Adrenal gland (tissue), 12 donors: ENCODE results near the gene AGBL4. TPM values are rescaled to one million over a fixed set of nuclear protein-coding genes. Genes with fewer than 3 reads are reported as not detected.
"Not testable (repeated sequence)": the region's sequence is repeated elsewhere in the genome, so short reads cannot be mapped to it uniquely, and the experiment has no call there.

Experiments
- DNase-seq, 7 donors: peaks; one replicate each; pipeline ENCODE4 v3.0.0-alpha.2; 2019 to 2020
- H3K27ac ChIP-seq, 5 donors: fragments of 200-600 bp; sonication (generic) in 4 of 5; 1 replicate in 3 of 5; 2 replicates in 2 of 5; pipeline versions ENCODE4 v1.5.1 to v1.8.0; 2016 to 2020; ENCODE audit warnings: mild to moderate bottlenecking in 1 of 5
- H3K27me3 ChIP-seq: fragments of 200-600 bp; 2 replicates; pipeline ENCODE4 v1.8.0; 2021
- H3K36me3 ChIP-seq, 2 donors: fragments of 200-600 bp; replicated peaks in 1 of 2; 1 replicate in 1 of 2; 2 replicates in 1 of 2; pipeline versions ENCODE4 v1.5.1 to v1.8.0; 2018 to 2022
- H3K4me1 ChIP-seq, 2 donors: fragments of 200-600 bp; replicated peaks in 1 of 2; 1 replicate in 1 of 2; 2 replicates in 1 of 2; pipeline versions ENCODE4 v1.5.1 to v1.8.0; 2018 to 2021
- H3K4me3 ChIP-seq, 4 donors: fragments of 200-600 bp; sonication (generic) in 3 of 4; one replicate each; pipeline ENCODE4 v1.5.1; 2016 to 2018
- H3K9me3 ChIP-seq, 3 donors: fragments of 200-600 bp; sonication (generic) in 1 of 3; replicated peaks in 1 of 3; 1 replicate in 2 of 3; 2 replicates in 1 of 3; pipeline versions ENCODE4 v1.5.1 to v1.8.0; 2016 to 2021
- CTCF ChIP-seq, 6 experiments: fragments of 450-650 bp in 4 of 6; fragments of 200-600 bp in 2 of 6; sonication (generic) in 1 of 6; IDR thresholded peaks; 1 replicate in 5 of 6; 2 replicates in 1 of 6; pipeline versions ENCODE4 v1.5.1 to v1.8.0; 2016 to 2021; ENCODE audit warnings: antibody characterized with exemption in 6 of 6, mild to moderate bottlenecking in 2 of 6, moderate library complexity in 1 of 6
- POLR2A ChIP-seq, 2 donors: fragments of 450-650 bp; IDR thresholded peaks; one replicate each; pipeline ENCODE4 v1.6.1; 2017; ENCODE audit warnings: antibody characterized with exemption in 2 of 2, mild to moderate bottlenecking in 2 of 2, moderate library complexity in 1 of 2
- WGBS, 4 donors: extraction: QIAGEN DNeasy Blood & Tissue Kit in 2 of 4; methylation state at CpG; one replicate each; pipeline versions ENCODE4 v1.1.5 to v1.1.7; 2013 to 2017; 5-methylcytosine and 5-hydroxymethylcytosine counted together
- intact Hi-C, 2 donors: fragments of 100-400 bp; cut with DNase I; formaldehyde crosslinking; loops; one replicate each; pipeline versions ENCODE4 v1.14.1 to v1.15.0; 2022 to 2023
- polyA plus RNA-seq, 3 donors: library from polyadenylated mRNA; stranded (reverse); fragments of 200-250 nt in 2 of 3; fragments of 350-450 nt in 1 of 3; fragmentation: Illumina TruSeq in 1 of 3; extraction: RNeasy Lipid Tissue Mini Kit (QIAGEN cat#74804) in 1 of 3; gene quantifications; one replicate each; pipeline ENCODE4 v1.2.3, GENCODE V29; 2013 to 2014
- total RNA-seq, 9 donors: library from RNA; depleted of rRNA in 4 of 9; stranded (reverse); fragments of >200 nt in 4 of 9; fragments of 120-200 nt in 1 of 9; fragmentation: NEBNext Ultra II Directional in 1 of 9; extraction: Animal tissue kit (Norgen Biotek cat#: 25700) in 1 of 9; gene quantifications; one replicate each; pipeline versions ENCODE4 v1.1.0 to v1.2.4, GENCODE V29; 2013 to 2023
- donor health status: healthy with polysubstance abuse.
- donor health status: Bipolar disorder and iron deficiency.
- donor health status: DM: yes; HTN: yes; CAD: no.
- donor health status: DM: no; HTN: no; CAD: no.
- donor health status: DM: no; HTN: no; CAD: no.
- donor health status: DM: yes; HTN: yes; CAD: no.

Gene AGBL4
- total and polyA plus RNA-seq, 12 donors = 0.10 to 1.9 (median 0.80) TPM; not detected in 2

GRCh38 chr1:48526008-48526710, 1497.6 kb downstream of the AGBL4 start:
- Histone ChIP-seq H3K27ac (no peak overlapping the region), H3K9me3 (no peaks in the 10 kb centered on the region), H3K4me3 (no peak overlapping the region), H3K36me3 (no peaks in the 10 kb centered on the region), H3K4me1 (no peaks in the 10 kb centered on the region), H3K27me3 (no peaks in the 10 kb centered on the region)
- TF ChIP-seq POLR2A (IDR thresholded peaks at IDR 0.05) (no peak), CTCF (IDR thresholded peaks at IDR 0.05) (no peak)
- WGBS, 4 donors = 76 to 83% (median 79%) methylated on average over 4 of the region's 4 CpGs
- DNase-seq = peak in 3 of 7 donors; percentile 14 to 53 (median 17)
- intact Hi-C loops = no loop called here

- Histone ChIP-seq H3K4me3 (no peak overlapping the region), H3K27ac (no peak overlapping the region), H3K9me3 (no peaks in the 10 kb centered on the region), H3K36me3 (no peaks in the 10 kb centered on the region), H3K27me3 (no peaks in the 10 kb centered on the region), H3K4me1 (no peaks in the 10 kb centered on the region)
- intact Hi-C loops = no loop called here
- 90 to 100% (median 96%) methylated on average over 1 of the region's 1 CpG for WGBS, 4 donors
- no peak for DNase-seq
- TF ChIP-seq CTCF (IDR thresholded peaks at IDR 0.05) (no peak), POLR2A (IDR thresholded peaks at IDR 0.05) (no peak)
These were observed 1498.8 kb downstream of the AGBL4 start for GRCh38 chr1:48524892-48525467.

DNA sequence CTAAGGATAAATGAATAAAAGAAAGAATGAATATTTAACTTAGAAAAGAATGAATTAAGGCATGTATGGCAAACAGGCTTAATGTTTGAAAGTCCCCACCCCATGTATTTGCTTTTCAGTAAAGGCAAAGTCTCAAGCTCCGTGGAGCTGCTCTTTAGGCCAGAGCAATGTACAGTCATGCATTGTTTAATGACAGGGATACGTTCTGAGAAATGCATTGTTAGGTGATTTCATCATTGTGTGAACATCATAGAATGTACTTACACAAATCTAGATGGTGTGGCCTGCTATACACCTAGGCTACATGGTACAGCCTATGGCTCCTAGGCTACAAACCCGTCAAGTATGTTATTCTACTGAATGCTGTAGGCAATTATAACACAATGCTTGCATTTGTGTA, 1500.2 kb downstream of the AGBL4 start:
- H3K9me3 ChIP-seq = no peaks in the 10 kb centered on the region
- H3K27ac ChIP-seq = no peak overlapping the region
- H3K36me3 ChIP-seq = no peaks in the 10 kb centered on the region
- H3K4me1 ChIP-seq = no peaks in the 10 kb centered on the region
- no peak overlapping the region for H3K4me3 ChIP-seq
- no peak for TF ChIP-seq POLR2A (IDR thresholded peaks at IDR 0.05)
- no peak for TF ChIP-seq CTCF (IDR thresholded peaks at IDR 0.05)
- intact Hi-C loops = no loop called here
- 83 to 92% (median 92%) methylated on average over 3 of the region's 3 CpGs for WGBS, 4 donors
- no peak for DNase-seq
- no peaks in the 10 kb centered on the region for H3K27me3 ChIP-seq

DNA sequence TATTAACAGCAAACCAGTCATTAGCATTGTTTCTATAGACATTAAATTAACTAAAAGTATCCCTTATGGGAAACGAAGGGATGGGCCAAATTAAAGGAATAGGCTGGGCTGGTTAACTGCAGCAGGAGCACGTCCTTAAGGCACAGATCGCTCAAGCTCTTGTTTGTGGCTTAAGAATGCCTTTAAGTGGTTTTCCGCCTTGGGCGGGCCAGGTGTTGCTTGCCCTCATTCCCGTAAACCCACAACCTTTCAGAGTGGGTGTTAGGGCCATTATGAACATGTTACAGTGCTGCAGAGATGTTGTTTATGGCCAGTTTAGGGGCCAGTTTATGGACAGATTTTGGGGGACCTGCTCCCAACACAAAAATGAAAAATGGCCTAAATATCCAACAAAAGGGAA, 1503.9 kb downstream of the AGBL4 start:
- H3K4me1 ChIP-seq, intact Hi-C loops, DNase-seq, H3K27me3 ChIP-seq, H3K27ac ChIP-seq, H3K9me3 ChIP-seq, H3K36me3 ChIP-seq, H3K4me3 ChIP-seq: not testable (repeated sequence)
- WGBS, 4 donors = 86 to 98% (median 90%) methylated on average over 5 to 6 of the region's 6 CpGs

- no peak overlapping the region for H3K27ac ChIP-seq
- no peaks in the 10 kb centered on the region for H3K4me1 ChIP-seq
- no peaks in the 10 kb centered on the region for H3K9me3 ChIP-seq
- DNase-seq = no peak
- H3K27me3 ChIP-seq = no peaks in the 10 kb centered on the region
- no peaks in the 10 kb centered on the region for H3K36me3 ChIP-seq
- H3K4me3 ChIP-seq = no peak overlapping the region
- intact Hi-C loops = loop anchor here in 1 of 2 donors (10.0 kb wide), 1 partner anchor 152 kb away; no protein-coding TSS in a partner anchor
- TF ChIP-seq CTCF (IDR thresholded peaks at IDR 0.05) (no peak), POLR2A (IDR thresholded peaks at IDR 0.05) (no peak)
- 0 to 26% (median 0%) methylated on average over 1 of the region's 1 CpG for WGBS, 4 donors
These were observed 1516.9 kb downstream of the AGBL4 start for GRCh38 chr1:48506870-48507269.
